HEK293 (cell line): ENCODE results near the gene GPR101.

Experiments
- HOXA7 ChIP-seq: sonication (generic); formaldehyde crosslinking; IDR thresholded peaks from 2 replicates; pipeline ENCODE4 v1.8.1; 2022; ENCODE audit warnings: missing genetic modification reagents, borderline replicate concordance
- INSM2 ChIP-seq: fragments of 450-650 bp; formaldehyde crosslinking; IDR thresholded peaks from 2 replicates; pipeline ENCODE4 v1.5.1; 2016; ENCODE audit warnings: missing biosample characterization, missing genetic modification characterization
- PRDM1 ChIP-seq: fragments of 450-650 bp; formaldehyde crosslinking; IDR thresholded peaks from 2 replicates; pipeline ENCODE4; 2016; ENCODE audit warnings: missing biosample characterization, missing genetic modification characterization
- PRDM2 ChIP-seq: fragments of 450-650 bp; formaldehyde crosslinking; IDR thresholded peaks from 2 replicates; pipeline ENCODE4 v1.5.1; 2016; ENCODE audit warnings: missing biosample characterization, missing genetic modification characterization, borderline replicate concordance
- YY2 ChIP-seq: fragments of 450-650 bp; formaldehyde crosslinking; IDR thresholded peaks from 2 replicates; pipeline ENCODE4 v1.5.1; 2016; ENCODE audit warnings: missing biosample characterization, missing genetic modification characterization
- ZBTB1 ChIP-seq: fragments of 450-650 bp; formaldehyde crosslinking; IDR thresholded peaks from 2 replicates; pipeline ENCODE4 v1.5.1; 2016; ENCODE audit warnings: missing biosample characterization, missing genetic modification characterization
- ZNF146 ChIP-seq: fragments of 450-650 bp; formaldehyde crosslinking; IDR thresholded peaks from 2 replicates; pipeline ENCODE4 v1.5.1; 2016; ENCODE audit warnings: missing biosample characterization, missing genetic modification characterization
- ZNF157 ChIP-seq: fragments of 450-650 bp; formaldehyde crosslinking; IDR thresholded peaks from 2 replicates; pipeline ENCODE4 v1.5.1; 2016; ENCODE audit warnings: missing biosample characterization, missing genetic modification characterization
- ZNF621 ChIP-seq: fragments of 450-650 bp; formaldehyde crosslinking; IDR thresholded peaks from 2 replicates; pipeline ENCODE4 v1.5.1; 2017; ENCODE audit warnings: missing biosample characterization, missing genetic modification characterization
- ZNF658 ChIP-seq: fragments of 450-650 bp; formaldehyde crosslinking; IDR thresholded peaks from 2 replicates; pipeline ENCODE4; 2016; ENCODE audit warnings: missing biosample characterization, missing genetic modification characterization
- ZNF785 ChIP-seq: fragments of 450-650 bp; formaldehyde crosslinking; IDR thresholded peaks from 2 replicates; pipeline ENCODE4 v1.5.1; 2016; ENCODE audit warnings: missing biosample characterization, missing genetic modification characterization
- ZNF792 ChIP-seq: fragments of 450-650 bp; formaldehyde crosslinking; IDR thresholded peaks from 2 replicates; pipeline ENCODE4 v1.5.1; 2016; ENCODE audit warnings: missing biosample characterization, missing genetic modification characterization
- TF ChIP-seq, protein P1 (sequence below): fragments of 450-650 bp; formaldehyde crosslinking; IDR thresholded peaks from 2 replicates; pipeline ENCODE4 v1.5.1; 2016; ENCODE audit warnings: missing biosample characterization, missing genetic modification characterization
- TF ChIP-seq, protein P2 (sequence below): fragments of 450-650 bp; formaldehyde crosslinking; IDR thresholded peaks from 2 replicates; pipeline ENCODE4 v1.5.1; 2016; ENCODE audit warnings: missing biosample characterization, missing genetic modification characterization
- TF ChIP-seq, protein P3 (sequence below): fragments of 450-650 bp; formaldehyde crosslinking; IDR thresholded peaks from 2 replicates; pipeline ENCODE4 v1.5.0; 2017; ENCODE audit warnings: missing biosample characterization, missing genetic modification characterization, borderline replicate concordance

GPR101 gene

DNA sequence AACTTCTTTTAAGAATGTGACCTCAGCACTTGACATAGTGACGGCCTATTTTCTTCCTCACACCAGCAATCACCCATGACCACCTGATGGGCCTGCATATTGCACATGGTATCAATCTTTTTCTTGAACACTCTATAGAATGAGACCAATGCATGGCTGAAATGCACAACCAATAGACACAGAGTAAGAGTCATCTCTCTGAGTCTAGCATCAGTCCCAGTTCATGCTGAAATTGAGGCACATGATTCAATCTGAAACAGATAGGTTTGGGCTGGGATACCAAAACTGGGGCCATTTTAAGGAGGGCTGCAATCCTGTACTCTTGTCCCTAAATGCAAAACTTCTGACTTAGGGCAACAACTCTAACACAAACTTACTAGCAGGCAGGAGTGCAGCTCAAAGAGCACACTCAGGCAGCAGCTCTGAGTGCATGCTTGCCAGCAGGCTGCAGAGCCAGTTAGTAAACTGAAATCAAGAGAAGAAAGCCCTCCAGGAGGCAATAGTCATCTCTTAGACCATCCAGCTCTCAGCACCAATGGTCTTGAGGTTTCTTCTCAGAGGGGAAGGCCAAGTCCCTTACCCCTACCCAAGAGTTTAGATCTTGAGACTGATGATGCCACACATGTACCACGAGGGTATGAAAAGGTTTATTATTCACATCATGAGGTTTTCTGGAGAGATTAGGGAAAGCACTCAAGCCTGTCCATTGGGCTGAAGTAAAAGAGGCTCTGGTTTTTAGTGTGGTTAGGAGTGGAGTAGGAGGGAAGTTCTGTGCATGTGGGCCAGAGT lies 24.7 kb upstream of the GPR101 start (continued):
- no peak for TF ChIP-seq PRDM2 (tag by site-specific recombination)
- no peak for TF ChIP-seq PRDM1 (tag by site-specific recombination)
- no peak for TF ChIP-seq YY2 (tag by site-specific recombination)
- TF ChIP-seq ZNF621 (tag by site-specific recombination) = no peak
- TF ChIP-seq, protein P1, sequence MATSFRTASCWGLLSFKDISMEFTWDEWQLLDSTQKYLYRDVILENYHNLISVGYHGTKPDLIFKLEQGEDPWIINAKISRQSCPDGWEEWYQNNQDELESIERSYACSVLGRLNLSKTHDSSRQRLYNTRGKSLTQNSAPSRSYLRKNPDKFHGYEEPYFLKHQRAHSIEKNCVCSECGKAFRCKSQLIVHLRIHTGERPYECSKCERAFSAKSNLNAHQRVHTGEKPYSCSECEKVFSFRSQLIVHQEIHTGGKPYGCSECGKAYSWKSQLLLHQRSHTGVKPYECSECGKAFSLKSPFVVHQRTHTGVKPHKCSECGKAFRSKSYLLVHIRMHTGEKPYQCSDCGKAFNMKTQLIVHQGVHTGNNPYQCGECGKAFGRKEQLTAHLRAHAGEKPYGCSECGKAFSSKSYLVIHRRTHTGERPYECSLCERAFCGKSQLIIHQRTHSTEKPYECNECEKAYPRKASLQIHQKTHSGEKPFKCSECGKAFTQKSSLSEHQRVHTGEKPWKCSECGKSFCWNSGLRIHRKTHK (tag by site-specific recombination) = no peak
- no peak for TF ChIP-seq ZBTB1 (tag by site-specific recombination)
- TF ChIP-seq, protein P2, sequence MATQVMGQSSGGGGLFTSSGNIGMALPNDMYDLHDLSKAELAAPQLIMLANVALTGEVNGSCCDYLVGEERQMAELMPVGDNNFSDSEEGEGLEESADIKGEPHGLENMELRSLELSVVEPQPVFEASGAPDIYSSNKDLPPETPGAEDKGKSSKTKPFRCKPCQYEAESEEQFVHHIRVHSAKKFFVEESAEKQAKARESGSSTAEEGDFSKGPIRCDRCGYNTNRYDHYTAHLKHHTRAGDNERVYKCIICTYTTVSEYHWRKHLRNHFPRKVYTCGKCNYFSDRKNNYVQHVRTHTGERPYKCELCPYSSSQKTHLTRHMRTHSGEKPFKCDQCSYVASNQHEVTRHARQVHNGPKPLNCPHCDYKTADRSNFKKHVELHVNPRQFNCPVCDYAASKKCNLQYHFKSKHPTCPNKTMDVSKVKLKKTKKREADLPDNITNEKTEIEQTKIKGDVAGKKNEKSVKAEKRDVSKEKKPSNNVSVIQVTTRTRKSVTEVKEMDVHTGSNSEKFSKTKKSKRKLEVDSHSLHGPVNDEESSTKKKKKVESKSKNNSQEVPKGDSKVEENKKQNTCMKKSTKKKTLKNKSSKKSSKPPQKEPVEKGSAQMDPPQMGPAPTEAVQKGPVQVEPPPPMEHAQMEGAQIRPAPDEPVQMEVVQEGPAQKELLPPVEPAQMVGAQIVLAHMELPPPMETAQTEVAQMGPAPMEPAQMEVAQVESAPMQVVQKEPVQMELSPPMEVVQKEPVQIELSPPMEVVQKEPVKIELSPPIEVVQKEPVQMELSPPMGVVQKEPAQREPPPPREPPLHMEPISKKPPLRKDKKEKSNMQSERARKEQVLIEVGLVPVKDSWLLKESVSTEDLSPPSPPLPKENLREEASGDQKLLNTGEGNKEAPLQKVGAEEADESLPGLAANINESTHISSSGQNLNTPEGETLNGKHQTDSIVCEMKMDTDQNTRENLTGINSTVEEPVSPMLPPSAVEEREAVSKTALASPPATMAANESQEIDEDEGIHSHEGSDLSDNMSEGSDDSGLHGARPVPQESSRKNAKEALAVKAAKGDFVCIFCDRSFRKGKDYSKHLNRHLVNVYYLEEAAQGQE (tag by site-specific recombination) = no peak
- no peak for TF ChIP-seq ZNF792 (tag by site-specific recombination)
- no peak for TF ChIP-seq INSM2 (tag by site-specific recombination)
- TF ChIP-seq ZNF785 = no peak
- no peak for TF ChIP-seq HOXA7 (CRISPR knock-in tag)
- TF ChIP-seq ZNF658 (tag by site-specific recombination) = no peak
- TF ChIP-seq, protein P3, sequence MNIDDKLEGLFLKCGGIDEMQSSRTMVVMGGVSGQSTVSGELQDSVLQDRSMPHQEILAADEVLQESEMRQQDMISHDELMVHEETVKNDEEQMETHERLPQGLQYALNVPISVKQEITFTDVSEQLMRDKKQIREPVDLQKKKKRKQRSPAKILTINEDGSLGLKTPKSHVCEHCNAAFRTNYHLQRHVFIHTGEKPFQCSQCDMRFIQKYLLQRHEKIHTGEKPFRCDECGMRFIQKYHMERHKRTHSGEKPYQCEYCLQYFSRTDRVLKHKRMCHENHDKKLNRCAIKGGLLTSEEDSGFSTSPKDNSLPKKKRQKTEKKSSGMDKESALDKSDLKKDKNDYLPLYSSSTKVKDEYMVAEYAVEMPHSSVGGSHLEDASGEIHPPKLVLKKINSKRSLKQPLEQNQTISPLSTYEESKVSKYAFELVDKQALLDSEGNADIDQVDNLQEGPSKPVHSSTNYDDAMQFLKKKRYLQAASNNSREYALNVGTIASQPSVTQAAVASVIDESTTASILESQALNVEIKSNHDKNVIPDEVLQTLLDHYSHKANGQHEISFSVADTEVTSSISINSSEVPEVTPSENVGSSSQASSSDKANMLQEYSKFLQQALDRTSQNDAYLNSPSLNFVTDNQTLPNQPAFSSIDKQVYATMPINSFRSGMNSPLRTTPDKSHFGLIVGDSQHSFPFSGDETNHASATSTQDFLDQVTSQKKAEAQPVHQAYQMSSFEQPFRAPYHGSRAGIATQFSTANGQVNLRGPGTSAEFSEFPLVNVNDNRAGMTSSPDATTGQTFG (tag by site-specific recombination) = no peak
- TF ChIP-seq ZNF157 = no peak
- TF ChIP-seq ZNF146 = no peak
- TF ChIP-seq, all 188 proteins: peak for 0
